CD14-positive monocyte (primary cell): ENCODE data around the gene LSS. TPM values are rescaled to one million over a fixed set of nuclear protein-coding genes. Genes with fewer than 3 reads are reported as not detected.
A peak's percentile ranks its signal among the peaks of the same experiment; 100 is the strongest.

ENCODE experiments used
- DNase-seq, 3 donors: peaks; one replicate each; pipeline ENCODE4 v3.0.0-alpha.2; 2011 to 2022
- H2AFZ ChIP-seq: 2 replicates; pipeline ENCODE4 v1.6.0; 2012; ENCODE audit warnings: mild to moderate bottlenecking, low read depth, low read length, inconsistent platforms; ENCODE audit not compliant: insufficient read depth, poor library complexity, severe bottlenecking
- H3K27ac ChIP-seq, 2 donors: 1 replicate in 1 of 2; 2 replicates in 1 of 2; pipeline ENCODE4 v1.5.1; 2012 to 2013; ENCODE audit warnings: low read length in 2 of 2, control low read depth in 1 of 2, inconsistent platforms in 1 of 2, low read depth in 1 of 2, mild to moderate bottlenecking in 1 of 2
- H3K27me3 ChIP-seq, 2 donors: one replicate each; pipeline versions ENCODE4 v1.6.0 to v1.6.1; 2011 to 2013; ENCODE audit warnings: low read length in 2 of 2; ENCODE audit not compliant: control insufficient read depth in 2 of 2, insufficient read depth in 2 of 2
- H3K36me3 ChIP-seq, 2 donors: replicated peaks in 1 of 2; 1 replicate in 1 of 2; 2 replicates in 1 of 2; pipeline versions ENCODE4 v1.5.1 to v1.6.1; 2012 to 2013; ENCODE audit warnings: low read length in 2 of 2, control low read depth in 1 of 2, inconsistent platforms in 1 of 2, mild to moderate bottlenecking in 1 of 2; ENCODE audit not compliant: insufficient read depth in 2 of 2, control insufficient read depth in 1 of 2
- H3K4me1 ChIP-seq, 2 donors: 1 replicate in 1 of 2; 2 replicates in 1 of 2; pipeline versions ENCODE4 v1.5.1 to v1.6.1; 2012 to 2013; ENCODE audit warnings: low read length in 2 of 2, control low read depth in 1 of 2, inconsistent platforms in 1 of 2, mild to moderate bottlenecking in 1 of 2, moderate library complexity in 1 of 2; ENCODE audit not compliant: insufficient read depth in 2 of 2, control insufficient read depth in 1 of 2
- H3K4me2 ChIP-seq: replicated peaks from 2 replicates; pipeline ENCODE3; 2012; ENCODE audit warnings: low read length, moderate library complexity, mild to moderate bottlenecking; ENCODE audit not compliant: poor library complexity, severe bottlenecking; ENCODE audit errors: extremely low read depth
- H3K4me3 ChIP-seq, 3 experiments: fragments of 200-600 bp in 1 of 3; sonication (generic) in 1 of 3; replicated peaks in 1 of 3; 1 replicate in 2 of 3; 2 replicates in 1 of 3; pipeline ENCODE4 v1.5.1; 2011 to 2013; ENCODE audit warnings: low read length in 3 of 3, mild to moderate bottlenecking in 3 of 3, control low read depth in 2 of 3, low read depth in 2 of 3, inconsistent platforms in 1 of 3, moderate library complexity in 1 of 3
- H3K79me2 ChIP-seq: 2 replicates; pipeline ENCODE4 v1.6.0; 2012; ENCODE audit warnings: mild to moderate bottlenecking, control low read depth, inconsistent platforms, low read length, moderate library complexity; ENCODE audit not compliant: insufficient read depth
- H3K9ac ChIP-seq: 2 replicates; pipeline ENCODE4 v1.6.0; 2017; ENCODE audit warnings: low read length, mild to moderate bottlenecking; ENCODE audit not compliant: insufficient read depth, poor library complexity, severe bottlenecking
- H3K9me3 ChIP-seq, 2 donors: replicated peaks in 1 of 2; 1 replicate in 1 of 2; 2 replicates in 1 of 2; pipeline versions ENCODE4 v1.5.1 to v1.6.1; 2012 to 2013; ENCODE audit warnings: low read length in 2 of 2, control low read depth in 1 of 2; ENCODE audit not compliant: control insufficient read depth in 1 of 2, insufficient read depth in 1 of 2
- H4K20me1 ChIP-seq: 2 replicates; pipeline ENCODE4 v1.6.0; 2012; ENCODE audit warnings: mild to moderate bottlenecking, low read length, control low read depth, moderate library complexity; ENCODE audit not compliant: insufficient read depth
- H3K27ac Mint-ChIP-seq, 7 donors: one replicate each; pipeline ENCODE4 v1.8.0; 2020; ENCODE audit warnings: mild to moderate bottlenecking in 7 of 7, mixed read lengths in 7 of 7, moderate library complexity in 6 of 7, inconsistent platforms in 2 of 7
- H3K27me3 Mint-ChIP-seq, 3 donors: one replicate each; pipeline ENCODE4 v1.8.0; 2021 to 2022; ENCODE audit warnings: low read depth in 3 of 3, mild to moderate bottlenecking in 3 of 3, mixed read lengths in 3 of 3, moderate library complexity in 3 of 3, inconsistent platforms in 1 of 3
- H3K36me3 Mint-ChIP-seq, 2 donors: one replicate each; pipeline ENCODE4 v1.8.0; 2020; ENCODE audit warnings: mixed read lengths in 2 of 2, inconsistent platforms in 1 of 2, mild to moderate bottlenecking in 1 of 2
- H3K4me1 Mint-ChIP-seq: one replicate; pipeline ENCODE4 v1.8.0; 2020; ENCODE audit warnings: mild to moderate bottlenecking, mixed read lengths
- H3K4me3 Mint-ChIP-seq, 2 donors: one replicate each; pipeline ENCODE4 v1.8.0; 2020; ENCODE audit warnings: mild to moderate bottlenecking in 2 of 2, mixed read lengths in 2 of 2, moderate library complexity in 1 of 2
- H3K9me3 Mint-ChIP-seq, 7 donors: one replicate each; pipeline ENCODE4 v1.8.0; 2020 to 2022; ENCODE audit warnings: mixed read lengths in 7 of 7, mild to moderate bottlenecking in 6 of 7, moderate library complexity in 6 of 7, inconsistent platforms in 2 of 7
- CTCF ChIP-seq: fragments of 200-600 bp; IDR thresholded peaks from one replicate; pipeline ENCODE4 v1.8.0; 2022; ENCODE audit warnings: antibody characterized with exemption, mild to moderate bottlenecking
- whole genome bisulfite sequencing: methylation state at CpG from one replicate; pipeline ENCODE4 v1.1.5; 2013; ENCODE audit warnings: missing lambda C conversion rate; ENCODE audit not compliant: insufficient coverage; 5-methylcytosine and 5-hydroxymethylcytosine counted together
- intact Hi-C, 2 donors: fragments of 100-400 bp; cut with micrococcal nuclease; formaldehyde crosslinking; loops; one replicate each; pipeline versions ENCODE4 v1.15.0 to v1.15.1; 2023
- polyA plus RNA-seq, 3 donors: library from polyadenylated mRNA; depleted of rRNA in 1 of 3; unstranded in 2 of 3; stranded (reverse) in 1 of 3; fragments of 300-500 nt in 2 of 3; fragments of >200 nt in 1 of 3; fragmentation: Illumina TruSeq in 2 of 3; gene quantifications; 1 replicate in 2 of 3; 2 replicates in 1 of 3; pipeline ENCODE4 v1.2.3, GENCODE V29; 2012 to 2021

LSS gene
- polyA plus RNA-seq, 3 donors: 4.1 to 20.0 (median 4.9) TPM

- Mint-ChIP-seq H3K27ac (peak overlapping the region in 3 of 7 donors; percentile 20 to 39 (median 37)), H3K4me1 (no peaks in the 10 kb centered on the region), H3K9me3 (peaks cover 0 to 2% (median 0%) of the 10 kb centered on the region in 7 donors), H3K36me3 (peaks cover 19 to 26% of the 10 kb centered on the region in 2 donors), H3K27me3 (peaks cover 0 to 1% (median 0%) of the 10 kb centered on the region in 3 donors), H3K4me3 (no peak overlapping the region)
- Histone ChIP-seq H3K4me1 (no peaks in the 10 kb centered on the region), H3K9me3 (no peaks in the 10 kb centered on the region), H3K4me2 (no peak overlapping the region), H3K27me3 (no peaks in the 10 kb centered on the region), H3K4me3 (no peak overlapping the region), H2AFZ (no peak overlapping the region), H4K20me1 (no peaks in the 10 kb centered on the region), H3K27ac (no peak overlapping the region), H3K36me3 (peaks cover 0 to 16% of the 10 kb centered on the region in 2 donors), H3K79me2 (no peaks in the 10 kb centered on the region), H3K9ac (no peak overlapping the region)
- no peak for TF ChIP-seq CTCF
- DNase-seq: no peak
- intact Hi-C loops: no loop called here
- 95% methylated on average over 13 of the region's 13 CpGs for WGBS
Measured at GRCh38 chr21:46220275-46220810, 8.2 kb downstream of the LSS start.

- intact Hi-C loops: no loop called here
- WGBS: 84% methylated on average over 13 of the region's 13 CpGs
- no peak overlapping the region for H2AFZ ChIP-seq
- no peak overlapping the region for H3K9ac ChIP-seq
- H3K27me3 Mint-ChIP-seq: peaks cover 0 to 1% (median 0%) of the 10 kb centered on the region in 3 donors
- no peaks in the 10 kb centered on the region for H3K9me3 ChIP-seq
- no peak for TF ChIP-seq CTCF
- no peaks in the 10 kb centered on the region for H3K4me1 Mint-ChIP-seq
- no peak overlapping the region for H3K27ac ChIP-seq
- no peak overlapping the region for H3K4me3 Mint-ChIP-seq
- H3K9me3 Mint-ChIP-seq: no peaks in the 10 kb centered on the region
- peaks cover 0 to 16% of the 10 kb centered on the region in 2 donors for H3K36me3 ChIP-seq
- no peaks in the 10 kb centered on the region for H3K79me2 ChIP-seq
- no peaks in the 10 kb centered on the region for H4K20me1 ChIP-seq
- H3K4me1 ChIP-seq: no peaks in the 10 kb centered on the region
- DNase-seq: no peak
- H3K4me3 ChIP-seq: no peak overlapping the region
- peaks cover 19 to 26% of the 10 kb centered on the region in 2 donors for H3K36me3 Mint-ChIP-seq
- H3K27ac Mint-ChIP-seq: peak overlapping the region in 2 of 7 donors; percentile 20 to 78
- H3K27me3 ChIP-seq: no peaks in the 10 kb centered on the region
- no peak overlapping the region for H3K4me2 ChIP-seq
Measured at GRCh38 chr21:46219591-46220239, 8.9 kb downstream of the LSS start.
